Adrenal gland (tissue), 5 donors: ENCODE results near the gene PCED1B.
"Not testable (repeated sequence)": the region's sequence is repeated elsewhere in the genome, so short reads cannot be mapped to it uniquely, and the experiment has no call there.

ENCODE experiments used
- CTCF ChIP-seq, 6 experiments: fragments of 450-650 bp in 4 of 6; fragments of 200-600 bp in 2 of 6; sonication (generic) in 1 of 6; IDR thresholded peaks; 1 replicate in 5 of 6; 2 replicates in 1 of 6; pipeline versions ENCODE4 v1.5.1 to v1.8.0; 2016 to 2021; ENCODE audit warnings: antibody characterized with exemption in 6 of 6, mild to moderate bottlenecking in 2 of 6, moderate library complexity in 1 of 6
- POLR2A ChIP-seq, 2 donors: fragments of 450-650 bp; IDR thresholded peaks; one replicate each; pipeline ENCODE4 v1.6.1; 2017; ENCODE audit warnings: antibody characterized with exemption in 2 of 2, mild to moderate bottlenecking in 2 of 2, moderate library complexity in 1 of 2
- donor health status: DM: no; HTN: no; CAD: no.

DNA sequence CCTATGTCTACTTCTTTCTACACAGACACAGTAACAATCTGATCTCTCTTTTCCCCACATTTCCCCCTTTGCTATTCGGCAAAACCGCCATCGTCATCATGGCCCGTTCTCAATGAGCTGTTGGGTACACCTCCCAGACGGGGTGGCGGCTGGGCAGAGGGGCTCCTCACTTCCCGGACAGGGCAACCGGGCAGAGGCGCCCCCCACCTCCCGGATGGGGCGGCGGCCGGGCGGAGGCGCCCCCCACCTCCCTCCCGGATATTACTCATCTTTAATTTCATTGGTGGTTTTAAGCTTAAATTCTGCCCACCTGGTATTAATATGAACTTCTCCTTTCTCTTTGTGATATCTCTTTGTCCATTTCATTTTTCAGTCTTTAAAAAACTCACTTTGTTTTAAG lies 90.9 kb downstream of the PCED1B start:
- not testable (repeated sequence) for TF ChIP-seq CTCF, POLR2A (IDR thresholded peaks at IDR 0.05)
